GM21526 (cell line): ENCODE results near the gene GAMT.
"Not testable (repeated sequence)": the region's sequence is repeated elsewhere in the genome, so short reads cannot be mapped to it uniquely, and the experiment has no call there.

Source experiments
- ATAC-seq: cut with Tn5 transposase; IDR thresholded peaks from one replicate; pipeline ENCODE4 v1.9.1; 2021; ENCODE audit warnings: moderate library complexity; ENCODE audit not compliant: unreplicated experiment, low FRiP score

GAMT gene

GRCh38 chr19:1420085-1420484 lies 18.7 kb upstream of the GAMT start:
- not testable (repeated sequence) for ATAC-seq

DNA sequence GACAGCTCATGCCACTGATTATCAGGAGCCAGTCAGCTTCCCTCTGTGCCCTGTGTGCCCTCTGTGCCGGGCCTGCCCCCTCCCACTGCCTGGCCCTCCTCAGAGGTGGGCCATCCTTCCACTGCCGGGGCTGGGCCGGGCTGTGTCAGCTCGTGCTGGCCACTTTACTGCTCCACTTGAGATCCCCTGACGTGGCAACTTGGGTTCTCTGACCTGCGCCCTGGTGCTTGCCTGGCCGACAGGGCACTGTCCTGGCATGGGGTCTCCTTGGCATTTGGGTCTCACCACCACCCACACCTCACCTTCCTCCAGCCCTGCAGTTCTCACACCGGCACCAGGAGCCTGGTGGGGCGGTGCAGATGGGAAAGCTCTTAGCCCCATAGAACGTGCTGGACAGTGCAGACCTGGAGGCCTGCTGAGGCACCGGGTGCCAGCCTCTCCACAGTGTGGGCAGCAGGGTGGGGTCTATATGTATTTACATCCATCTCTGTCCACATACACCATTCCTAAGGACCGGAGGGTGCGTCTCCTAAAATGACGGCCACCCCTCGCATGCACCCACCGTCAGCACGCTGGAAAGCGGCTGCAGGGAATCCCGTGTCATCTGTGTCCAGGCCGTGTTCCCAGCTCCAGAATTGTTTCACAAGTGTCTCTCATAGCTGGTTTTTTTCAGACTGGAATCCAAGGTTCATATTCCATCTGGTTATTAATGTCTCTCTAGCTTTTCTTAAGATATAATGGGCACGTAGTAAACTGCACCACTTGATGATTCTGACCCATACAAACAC lies 17.8 kb upstream of the GAMT start:
- ATAC-seq: no peak

DNA sequence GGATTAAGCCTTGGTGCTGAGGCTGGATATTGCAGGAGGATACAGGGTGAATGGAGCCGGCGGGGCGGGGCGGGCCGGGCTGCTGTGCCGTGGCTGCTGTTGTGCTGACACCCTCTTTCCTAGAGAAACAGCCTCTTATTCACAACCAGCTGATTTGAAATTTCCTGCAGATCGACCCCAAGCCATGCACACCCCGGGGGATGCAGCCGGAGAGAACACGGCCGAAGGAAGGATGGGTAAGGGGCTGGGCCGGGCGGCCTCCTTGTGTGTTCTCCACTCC lies 17.1 kb upstream of the GAMT start:
- ATAC-seq: no peak

DNA sequence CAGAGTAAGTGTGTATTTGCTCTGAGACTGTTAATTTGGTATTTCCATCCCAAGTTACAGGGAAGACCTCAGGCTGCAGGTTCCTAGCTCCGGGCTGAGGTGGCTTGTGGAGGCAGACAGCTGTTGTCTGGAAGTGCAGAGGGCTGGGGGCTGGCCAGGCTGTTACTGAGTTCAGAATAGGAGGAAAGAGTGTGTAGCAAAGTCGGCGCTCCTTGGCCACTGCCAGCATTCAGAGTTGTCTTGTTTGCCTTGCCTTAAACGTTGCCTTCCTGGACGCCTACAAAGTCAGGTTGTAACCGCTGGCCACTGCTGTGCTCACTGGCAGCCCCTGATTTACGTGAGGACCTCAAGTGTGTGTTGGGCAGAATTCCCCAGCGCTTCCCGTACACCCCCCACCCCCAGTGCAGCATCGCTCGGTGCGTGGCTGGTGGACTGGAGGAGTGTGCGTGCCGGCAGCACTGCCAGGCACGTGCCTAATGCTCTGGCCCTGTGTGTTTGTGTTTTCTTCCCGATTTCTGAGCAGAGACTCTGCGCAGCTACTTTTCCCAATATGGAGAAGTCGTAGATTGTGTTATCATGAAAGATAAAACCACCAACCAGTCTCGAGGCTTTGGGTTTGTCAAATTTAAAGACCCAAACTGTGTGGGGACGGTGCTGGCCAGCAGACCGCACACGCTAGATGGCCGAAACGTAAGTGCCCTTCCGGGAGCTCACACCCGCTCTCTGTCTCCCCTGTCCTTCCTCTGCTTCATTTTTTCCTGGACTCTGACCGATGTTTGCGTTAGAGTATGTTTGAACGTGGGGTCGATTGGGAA lies 16.5 kb upstream of the GAMT start:
- no peak for ATAC-seq

DNA sequence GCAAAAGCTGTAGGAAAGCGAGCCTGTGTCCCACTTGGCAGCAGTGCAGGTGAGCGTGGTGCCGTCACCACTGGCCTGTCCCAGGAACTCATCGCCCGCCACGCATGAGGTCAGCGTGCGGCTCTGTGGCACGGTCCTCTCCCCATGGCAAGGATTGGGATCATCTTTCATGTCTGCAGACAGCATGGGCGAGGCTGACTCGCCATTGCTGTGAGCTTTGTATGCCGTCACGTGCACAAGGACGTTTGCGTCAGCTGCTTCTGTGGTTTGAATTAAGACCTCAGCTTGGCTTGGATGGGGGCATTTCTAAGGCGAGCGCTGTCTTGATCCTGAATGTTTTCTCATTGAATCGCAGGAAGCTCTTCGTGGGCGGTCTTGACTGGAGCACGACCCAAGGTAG lies 15.8 kb upstream of the GAMT start:
- ATAC-seq: no peak

GRCh38 chr19:1416014-1416841 lies 14.9 kb upstream of the GAMT start:
- no peak for ATAC-seq

DNA sequence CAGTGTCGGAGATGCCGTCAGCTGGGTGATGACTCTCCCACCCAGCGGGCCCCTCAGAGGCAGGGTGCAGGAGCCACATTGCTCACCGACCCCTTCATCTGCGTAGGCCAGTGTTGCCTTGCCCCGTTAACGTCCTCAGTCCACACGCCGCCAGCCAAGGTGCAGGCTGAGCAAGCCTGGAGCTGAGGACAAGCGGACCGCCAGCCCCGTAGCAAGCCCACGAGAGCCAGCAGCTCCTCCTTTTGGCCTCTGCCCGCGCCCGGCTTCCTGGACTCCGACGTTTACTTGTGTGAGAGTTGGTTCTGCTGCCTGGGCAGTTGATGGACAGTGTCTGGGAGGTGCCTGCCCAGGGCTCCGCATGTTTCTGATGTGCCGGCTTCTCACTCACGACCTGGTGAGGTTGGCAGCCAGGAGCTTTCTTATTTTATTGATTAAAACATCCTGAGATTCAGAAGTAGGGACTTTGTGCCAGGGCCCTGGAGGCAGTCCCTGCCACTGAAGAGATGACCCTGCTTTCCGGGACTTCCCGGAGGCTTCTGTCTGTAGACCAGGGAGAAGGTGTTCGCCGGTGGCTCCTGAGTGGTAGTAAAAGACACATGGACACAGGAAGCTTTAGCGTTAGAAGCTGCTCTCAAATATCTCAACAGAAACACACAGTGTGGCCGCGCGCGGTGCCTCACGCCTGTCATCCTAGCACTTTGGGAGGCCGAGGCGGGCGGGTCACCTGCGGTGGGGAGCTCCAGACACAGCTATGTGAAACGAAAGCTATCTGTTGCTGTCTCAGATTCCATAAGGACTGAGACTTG lies 11.9 kb upstream of the GAMT start:
- ATAC-seq: no peak

DNA sequence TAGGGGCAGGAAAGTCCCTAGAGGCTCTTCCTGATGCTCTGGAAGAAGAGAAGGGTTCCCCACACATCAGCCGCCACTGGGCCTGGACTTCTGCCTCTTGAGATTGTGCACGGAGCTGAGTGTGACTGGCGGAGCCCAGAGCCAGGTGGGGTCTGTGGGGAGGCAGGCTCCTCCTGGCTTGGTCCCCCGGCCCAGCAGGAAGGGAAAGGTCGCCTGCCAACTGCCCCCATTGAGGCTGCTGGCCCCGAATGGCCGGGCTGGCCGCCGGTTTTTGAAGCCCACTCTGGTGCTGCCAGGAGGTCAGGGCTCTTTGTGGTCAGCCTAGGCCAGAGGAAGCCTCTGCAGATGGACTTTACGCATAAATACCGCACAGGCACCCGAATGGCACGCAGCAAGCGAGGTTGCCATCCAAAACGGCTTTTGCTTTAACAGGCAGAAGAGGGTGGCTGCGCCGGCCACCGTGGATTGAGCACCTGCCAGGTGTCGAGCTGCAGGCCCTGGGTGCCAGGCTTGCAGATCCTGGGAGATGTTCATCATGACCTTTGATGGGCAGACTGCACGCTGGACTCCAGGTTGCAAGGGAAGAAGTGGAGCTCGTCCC lies 11.1 kb upstream of the GAMT start:
- no peak for ATAC-seq

DNA sequence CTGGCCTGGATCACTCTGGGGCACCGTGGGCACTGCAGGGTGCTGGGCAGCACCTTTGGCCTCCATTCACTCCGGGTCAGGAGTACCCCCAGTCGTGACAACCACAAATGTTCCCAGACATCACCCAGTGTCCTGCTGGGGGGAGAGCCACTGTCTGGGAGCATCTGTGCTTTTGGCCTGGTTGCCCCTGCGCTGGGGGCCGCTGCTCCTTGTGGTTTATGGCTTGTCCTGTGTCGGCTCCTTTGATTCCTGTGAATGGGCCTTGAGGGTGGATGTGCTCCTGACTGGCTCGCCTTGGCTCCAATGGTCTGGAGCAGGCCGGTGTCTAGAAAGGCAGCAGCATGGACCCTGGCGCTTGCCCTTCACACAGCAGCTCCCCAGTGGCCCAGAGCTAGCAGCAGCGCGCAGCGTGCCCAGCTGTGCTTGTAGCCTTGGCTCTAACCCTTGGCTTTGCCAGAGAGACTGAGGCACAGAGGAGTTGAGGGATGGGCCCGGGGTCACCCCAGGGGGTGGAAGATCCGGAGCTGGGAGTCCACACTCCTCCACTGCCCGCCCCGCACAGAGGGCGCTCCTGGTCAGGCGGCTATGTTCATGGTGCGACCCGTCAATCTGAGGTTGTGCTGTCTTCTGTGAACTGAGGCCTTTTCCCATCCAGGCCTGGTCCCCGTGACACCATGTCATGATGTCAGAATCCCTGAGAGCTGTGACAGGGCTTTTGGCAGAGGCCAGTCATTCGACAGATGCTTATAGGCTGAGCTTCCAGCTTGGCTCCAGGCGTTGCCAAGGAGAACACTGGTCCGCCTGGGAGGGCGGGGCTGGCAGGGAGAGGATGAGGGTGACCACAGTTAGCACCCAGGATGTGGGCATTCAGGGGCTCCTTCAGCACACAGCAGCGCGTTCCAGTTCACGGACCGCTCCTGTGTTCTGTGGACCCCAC lies 10.2 kb upstream of the GAMT start:
- no peak for ATAC-seq

DNA sequence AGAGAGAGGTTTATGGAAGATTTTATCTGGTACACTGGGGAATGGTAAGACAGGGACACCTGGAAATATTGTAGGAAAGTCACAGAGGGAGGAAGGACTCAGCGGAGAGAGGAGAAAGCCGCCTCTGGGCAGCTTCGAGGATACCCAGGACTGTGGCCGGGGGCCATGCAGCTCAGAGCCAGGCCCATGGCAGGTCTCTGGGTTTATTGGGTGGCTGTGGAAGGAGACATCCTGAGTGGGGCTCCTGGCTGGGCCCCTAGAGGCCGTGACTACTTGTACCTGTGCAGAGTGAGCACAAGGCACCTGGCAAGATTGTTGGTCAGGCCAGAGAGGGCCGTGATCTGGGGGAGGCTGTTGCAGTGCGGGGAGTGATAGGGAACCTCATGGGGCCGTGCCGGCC lies 9.4 kb upstream of the GAMT start:
- no peak for ATAC-seq

- ATAC-seq: no peak
These were observed 8.9 kb upstream of the GAMT start for GRCh38 chr19:1410136-1410786.

GRCh38 chr19:1409204-1410005 lies 8.1 kb upstream of the GAMT start:
- no peak for ATAC-seq

DNA sequence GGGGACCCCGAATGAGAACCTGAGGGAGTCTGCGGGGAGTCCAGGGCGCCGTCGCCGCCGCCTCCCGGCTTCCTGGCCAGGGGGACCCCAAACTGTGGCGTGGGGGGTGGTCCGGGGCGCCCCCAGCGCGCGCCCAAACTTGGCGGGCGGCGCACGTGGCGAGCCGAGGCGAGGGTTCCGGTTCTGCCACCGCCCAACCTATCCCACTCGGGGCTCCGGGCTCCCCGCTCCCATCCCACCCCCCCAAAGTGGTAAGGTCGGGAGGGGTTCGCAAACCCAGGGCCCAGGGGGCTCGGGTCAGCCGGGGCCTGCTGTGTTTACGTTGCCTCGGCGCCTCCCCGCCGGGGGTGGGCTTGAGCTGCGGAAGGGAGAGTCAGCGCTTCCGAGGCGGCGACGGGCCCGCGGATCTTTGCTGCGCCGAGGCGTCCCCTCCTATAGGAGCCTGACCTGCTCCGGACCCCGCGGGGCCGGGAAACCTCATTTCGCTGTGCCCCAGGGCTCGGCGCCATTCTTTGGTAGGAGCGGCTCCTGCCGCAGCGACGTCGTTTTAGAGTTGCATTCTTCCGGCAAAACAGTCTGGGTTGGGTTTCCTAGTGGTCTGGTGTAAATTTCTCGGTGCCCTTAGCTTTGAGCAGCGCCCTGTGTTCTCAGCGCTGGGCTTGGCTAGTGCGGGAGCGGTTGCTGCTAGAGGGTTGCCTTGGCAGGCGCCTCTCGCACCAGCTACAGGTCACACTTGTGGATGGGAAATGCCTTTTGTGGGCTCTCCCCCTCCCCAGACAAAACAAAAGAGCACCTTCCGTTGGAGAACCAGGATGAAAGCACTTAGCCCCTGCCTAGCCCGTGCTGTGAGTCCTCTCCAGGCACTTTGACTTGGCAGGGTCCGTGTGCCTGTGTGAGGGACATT lies 7.2 kb upstream of the GAMT start:
- no peak for ATAC-seq

DNA sequence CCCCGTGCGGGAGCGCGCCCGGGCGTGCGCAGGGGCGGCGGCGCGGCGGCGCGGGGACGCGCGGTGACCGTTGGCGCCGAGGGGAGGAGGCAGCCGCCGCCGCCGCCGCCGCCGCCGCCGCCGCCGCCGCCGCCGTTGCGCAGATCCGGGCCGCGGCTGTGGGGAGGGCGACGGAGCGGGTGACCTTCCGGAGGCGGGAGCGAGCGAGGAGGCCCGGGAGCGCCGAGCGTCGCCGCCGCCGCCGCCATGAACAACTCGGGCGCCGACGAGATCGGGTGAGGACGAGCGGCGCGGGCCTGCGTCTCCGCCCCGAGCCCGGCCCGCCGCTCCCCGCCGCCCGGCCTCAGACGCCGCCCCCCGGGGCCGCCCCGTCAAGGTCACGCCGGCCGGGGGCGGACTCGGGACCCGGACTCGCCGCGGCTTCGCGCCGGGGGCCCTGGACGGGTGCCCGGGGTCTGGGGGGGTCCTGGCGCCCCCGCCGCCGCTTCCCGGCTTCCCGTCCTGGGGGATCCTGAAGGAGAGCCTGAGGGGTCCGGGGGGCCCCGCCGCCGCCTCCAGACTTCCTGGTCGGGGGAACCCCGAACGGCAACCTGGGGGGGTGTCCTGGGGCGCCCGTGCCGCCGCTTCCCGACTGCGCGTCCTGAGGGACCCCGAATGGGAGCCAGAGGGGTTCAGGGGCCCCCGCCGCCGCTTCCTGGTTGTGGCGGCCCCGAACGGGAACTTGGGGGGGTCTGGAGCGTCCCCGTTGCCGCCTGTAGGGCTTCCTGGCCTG lies 6.4 kb upstream of the GAMT start, which contains the start of gene DAZAP1:
Gene DAZAP1 (plus strand): TSS at position 59 of the 772 bp plus-strand sequence. CDS start 188 bp downstream, at position 247.
- ATAC-seq: peak; percentile 20

DNA sequence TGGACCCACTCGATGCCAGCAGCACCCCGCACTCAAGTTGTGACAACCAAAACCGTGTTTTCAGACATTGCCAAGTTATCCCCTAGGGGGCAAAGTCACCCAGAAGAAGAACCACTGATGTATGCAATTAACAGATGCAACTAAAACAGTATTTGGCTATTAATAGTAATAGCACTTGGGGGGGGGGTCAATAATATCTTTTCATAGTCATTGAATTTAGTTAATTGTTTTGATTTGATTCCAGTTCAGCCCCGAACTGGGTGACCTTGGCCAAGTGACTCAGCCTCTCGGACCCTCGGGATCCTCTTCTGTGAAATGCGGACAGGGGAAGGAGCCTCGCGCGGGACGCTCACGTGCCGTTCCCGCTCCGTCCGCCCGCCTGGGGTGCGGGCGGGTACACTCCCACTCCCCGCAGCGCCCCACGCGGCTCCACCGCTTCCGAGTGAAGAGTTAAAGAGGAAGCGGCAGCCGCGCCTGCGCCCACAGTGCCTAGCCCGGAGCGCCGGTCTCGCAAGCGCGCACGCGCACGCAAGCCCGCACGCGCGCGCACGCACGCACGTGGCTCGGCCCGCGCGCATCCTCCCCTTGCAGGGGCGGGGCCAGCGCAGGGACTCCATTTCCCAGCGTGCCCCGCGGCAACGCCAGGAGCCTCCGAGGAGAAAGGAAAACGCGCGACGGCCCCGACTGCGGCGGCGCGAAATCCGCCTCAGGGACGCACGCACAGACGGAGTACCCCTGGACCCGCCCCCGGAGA lies 5.6 kb upstream of the GAMT start:
- ATAC-seq: peak; percentile 46
